Stimulated activated CD4-positive, alpha-beta T cell treated with anti-CD3 and anti-CD28 coated beads, Interleukin-4, amount 100 ng/mL, for 1 hour (primary cell): Measurements from ENCODE around the gene CIAO2B.
"Not testable (repeated sequence)": the region's sequence is repeated elsewhere in the genome, so short reads cannot be mapped to it uniquely, and the experiment has no call there.

Source experiments
- DNase-seq: peaks from one replicate; pipeline ENCODE4 v3.0.0-alpha.2; 2020

Gene CIAO2B

GRCh38 chr16:66955363-66956153, 21.4 kb upstream of the CIAO2B start:
- not testable (repeated sequence) for DNase-seq

- DNase-seq, result peak; percentile 79
Observed at GRCh38 chr16:66954097-66954659, 20.0 kb upstream of the CIAO2B start.

- no peak for DNase-seq
Observed at GRCh38 chr16:66953462-66954096, 19.4 kb upstream of the CIAO2B start.

- DNase-seq, result no peak
Observed at GRCh38 chr16:66952430-66953110, 18.4 kb upstream of the CIAO2B start.

- no peak for DNase-seq
Observed at GRCh38 chr16:66950971-66951790, 17.0 kb upstream of the CIAO2B start.

- no peak for DNase-seq
Observed at GRCh38 chr16:66950437-66950836, 16.2 kb upstream of the CIAO2B start.

- DNase-seq, result no peak
Observed at GRCh38 chr16:66949472-66949871, 15.3 kb upstream of the CIAO2B start.

- no peak for DNase-seq
Observed at GRCh38 chr16:66948837-66949225, 14.6 kb upstream of the CIAO2B start.

- DNase-seq, result no peak
Observed at GRCh38 chr16:66948134-66948836, 14.1 kb upstream of the CIAO2B start.

- peak; percentile 82 for DNase-seq
Observed at GRCh38 chr16:66947302-66948065, 13.3 kb upstream of the CIAO2B start.

- no peak for DNase-seq
Observed at GRCh38 chr16:66946974-66947301, 12.7 kb upstream of the CIAO2B start.

- no peak for DNase-seq
Observed at GRCh38 chr16:66946541-66946940, 12.3 kb upstream of the CIAO2B start.

GRCh38 chr16:66945939-66946338, 11.7 kb upstream of the CIAO2B start:
- no peak for DNase-seq

GRCh38 chr16:66944971-66945370, 10.8 kb upstream of the CIAO2B start:
- not testable (repeated sequence) for DNase-seq

- no peak for DNase-seq
Observed at GRCh38 chr16:66944054-66944441, 9.8 kb upstream of the CIAO2B start.

GRCh38 chr16:66943426-66944053, 9.3 kb upstream of the CIAO2B start:
- DNase-seq, result no peak

GRCh38 chr16:66942981-66943380, 8.8 kb upstream of the CIAO2B start:
- DNase-seq, result no peak

GRCh38 chr16:66940236-66940635, 6.0 kb upstream of the CIAO2B start:
- no peak for DNase-seq

GRCh38 chr16:66939366-66939765, 5.2 kb upstream of the CIAO2B start:
- DNase-seq, result no peak

- DNase-seq, result no peak
Observed at GRCh38 chr16:66937725-66938337, 3.6 kb upstream of the CIAO2B start.
